GM19035 (cell line): ENCODE data around the gene AACS.
A peak's percentile ranks its signal among the peaks of the same experiment; 100 is the strongest.

Experiments
- ATAC-seq: cut with Tn5 transposase; IDR thresholded peaks from one replicate; pipeline ENCODE4 v1.9.1; 2021; ENCODE audit not compliant: unreplicated experiment

Gene AACS

DNA sequence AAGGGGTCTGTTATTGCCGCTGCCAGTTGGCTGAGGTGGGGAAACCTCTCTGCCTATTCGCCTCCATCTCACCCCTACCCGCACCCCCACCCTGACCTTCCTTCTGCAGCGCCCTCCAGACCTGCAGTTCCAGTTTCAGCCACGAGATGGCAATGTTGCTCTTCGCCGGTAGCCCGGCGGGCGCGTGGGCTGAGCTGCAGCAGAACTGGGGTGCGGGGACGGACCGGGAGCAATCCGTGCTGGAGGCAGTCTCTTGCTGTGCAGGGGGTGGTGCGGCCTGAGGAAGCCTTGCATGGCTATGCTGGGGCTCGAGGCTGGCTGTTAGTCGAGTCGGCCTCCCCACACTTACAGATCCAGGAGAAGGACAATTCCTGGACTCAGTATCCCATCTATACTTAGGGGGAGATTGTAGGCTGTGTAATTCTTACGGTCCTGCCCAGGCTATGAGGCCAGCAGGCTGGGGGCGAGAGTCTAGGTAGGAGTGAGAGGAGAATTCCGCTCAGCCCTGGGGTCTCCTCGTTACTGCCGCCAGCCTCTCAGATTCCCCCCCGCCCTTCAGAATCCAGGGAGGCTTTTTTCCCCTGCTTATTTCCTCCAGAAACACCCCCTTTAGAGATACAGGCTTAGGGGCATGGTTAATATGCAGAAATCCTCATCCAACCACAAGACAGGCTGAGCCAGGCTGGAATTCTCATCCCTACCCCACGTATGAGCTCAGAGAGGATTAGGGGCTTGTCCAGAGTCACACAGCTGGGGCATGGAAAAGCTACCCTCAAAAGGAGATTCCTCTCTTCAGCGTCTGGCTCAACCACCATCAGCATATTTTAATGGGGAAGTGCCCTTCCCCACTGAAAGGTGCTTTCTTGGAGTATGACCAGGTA is 118.2 kb downstream of the AACS start:
- ATAC-seq, result peak; percentile 69

DNA sequence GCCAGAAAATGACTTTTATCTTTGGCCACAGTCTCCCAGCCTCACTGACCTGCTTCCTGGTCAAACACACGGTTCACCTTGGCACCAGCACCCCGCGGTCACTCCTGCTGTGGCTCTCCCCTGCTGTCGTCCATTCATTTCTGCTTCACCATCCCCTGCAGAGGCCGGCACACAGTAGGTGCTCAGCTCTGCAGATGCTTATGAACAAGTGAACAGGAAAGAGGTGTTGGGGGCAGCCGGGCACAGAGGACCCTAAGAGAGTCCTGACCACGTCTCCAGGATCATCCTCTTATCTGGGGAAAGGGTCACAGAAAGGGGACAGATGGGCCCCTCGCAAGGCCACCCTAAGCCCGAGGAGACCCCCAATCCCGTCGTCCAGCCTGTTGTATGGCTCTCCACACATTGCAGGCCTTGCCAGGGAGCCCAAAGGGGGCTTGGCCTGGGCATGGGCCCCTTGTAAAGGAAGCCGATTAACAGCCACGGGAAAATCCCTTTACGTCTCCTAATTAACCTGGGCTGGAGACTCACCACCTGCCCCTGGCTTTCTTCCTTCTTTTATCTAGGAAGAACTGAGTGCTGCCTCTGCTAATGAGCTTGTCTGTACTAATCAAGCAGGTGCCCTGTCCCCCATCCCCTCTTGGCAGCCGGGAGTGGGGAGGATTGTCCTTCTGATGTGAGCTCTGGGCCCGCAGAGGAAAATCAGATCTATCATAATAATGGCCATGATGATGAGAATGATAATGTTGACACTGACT is 119.2 kb downstream of the AACS start:
- ATAC-seq, result no peak

DNA sequence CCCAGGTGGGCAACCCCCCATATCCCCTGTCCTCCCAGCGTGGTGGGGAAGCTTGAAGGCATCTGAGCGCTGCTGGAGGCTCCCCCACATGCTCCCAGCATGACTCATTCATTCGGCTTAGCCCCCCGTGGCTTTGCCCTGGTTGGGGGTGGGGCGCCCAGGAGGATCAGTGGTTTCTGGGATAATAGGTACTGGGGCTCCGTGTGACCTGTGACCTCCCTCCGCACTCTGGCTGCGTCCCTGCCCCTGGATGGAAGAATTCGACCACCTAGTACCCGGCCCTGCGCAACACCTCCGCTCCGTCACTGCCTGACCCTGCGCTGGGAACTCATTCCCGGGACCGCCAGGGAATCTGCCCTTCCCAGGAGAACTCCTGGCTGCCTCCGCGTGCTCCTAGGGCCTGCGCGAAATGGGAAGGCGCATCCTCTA is 120.1 kb downstream of the AACS start:
- ATAC-seq, result no peak

DNA sequence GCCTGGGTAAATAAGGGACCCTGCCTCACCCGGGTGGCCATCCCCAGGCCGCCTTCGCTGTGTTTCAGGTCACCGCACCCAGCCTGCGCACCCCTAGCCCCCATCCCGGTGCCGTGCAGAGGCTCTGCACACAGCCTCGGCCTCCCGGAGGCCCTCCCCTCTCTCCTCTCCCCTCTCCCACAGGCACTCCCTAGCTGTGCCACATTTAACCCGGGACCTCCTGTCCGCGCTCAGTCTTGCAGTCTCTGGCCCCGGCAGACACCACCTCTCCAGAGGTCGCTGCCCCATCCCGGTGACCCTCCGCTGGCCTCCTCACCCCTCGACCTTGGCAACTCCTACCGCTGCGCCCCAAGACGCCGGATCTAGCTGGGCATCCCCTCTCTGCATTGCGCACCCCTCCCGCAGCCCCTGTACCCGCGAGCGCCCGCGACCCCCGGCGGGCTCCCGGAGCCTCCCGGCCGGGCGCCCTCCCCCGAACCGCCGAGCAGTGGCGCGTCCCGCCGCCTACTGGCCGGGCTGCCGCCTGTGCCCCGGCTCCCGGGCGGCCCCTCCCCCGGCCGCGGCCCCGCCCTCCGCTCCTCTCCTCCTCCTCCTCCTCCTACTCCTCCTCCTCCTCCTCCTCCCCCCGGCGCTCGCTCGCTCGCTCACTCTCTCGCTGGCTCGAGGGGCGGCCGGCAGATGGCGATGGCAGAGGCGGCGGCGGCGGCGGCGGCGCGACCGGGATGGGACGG is 120.7 kb downstream of the AACS start, which contains the start of gene TMEM132B:
TSS of gene TMEM132B (plus strand) at position 647 of the 731 bp plus-strand sequence.
- ATAC-seq, result peak; percentile 54

DNA sequence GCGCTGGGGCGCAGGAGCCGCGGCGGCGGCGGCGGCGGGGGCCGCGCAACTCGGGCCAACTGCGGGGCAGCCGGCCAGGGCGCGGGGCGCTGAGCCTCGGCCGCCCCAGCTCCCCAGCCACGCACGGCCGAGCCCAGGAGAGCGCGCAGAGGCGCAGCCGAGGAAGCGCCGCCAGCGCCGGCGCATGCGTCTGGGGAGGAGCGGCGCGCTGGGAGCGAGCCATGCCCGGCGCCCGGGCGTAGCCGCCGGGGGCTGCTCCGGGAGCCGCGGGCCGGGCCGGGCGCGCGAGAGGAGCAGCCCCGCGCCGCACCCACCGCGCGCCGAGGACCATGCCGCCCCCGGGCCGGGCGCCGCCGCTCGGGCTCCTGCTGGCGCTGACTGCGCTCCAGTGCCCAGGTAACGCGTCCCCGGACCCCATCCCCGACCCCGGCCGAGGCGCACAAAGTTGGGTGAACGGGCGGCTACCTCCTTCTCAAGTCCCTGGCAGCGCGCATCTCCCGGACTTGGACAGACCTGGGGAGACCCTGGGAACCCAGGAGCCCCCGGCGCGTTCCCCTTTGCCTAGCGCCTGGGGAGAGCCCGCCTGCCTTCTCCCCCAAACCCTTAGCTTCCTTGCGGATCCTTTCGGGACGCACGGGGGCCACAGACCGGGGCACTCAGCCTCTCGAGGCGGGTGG is 121.4 kb downstream of the AACS start:
- peak; percentile 23 for ATAC-seq

DNA sequence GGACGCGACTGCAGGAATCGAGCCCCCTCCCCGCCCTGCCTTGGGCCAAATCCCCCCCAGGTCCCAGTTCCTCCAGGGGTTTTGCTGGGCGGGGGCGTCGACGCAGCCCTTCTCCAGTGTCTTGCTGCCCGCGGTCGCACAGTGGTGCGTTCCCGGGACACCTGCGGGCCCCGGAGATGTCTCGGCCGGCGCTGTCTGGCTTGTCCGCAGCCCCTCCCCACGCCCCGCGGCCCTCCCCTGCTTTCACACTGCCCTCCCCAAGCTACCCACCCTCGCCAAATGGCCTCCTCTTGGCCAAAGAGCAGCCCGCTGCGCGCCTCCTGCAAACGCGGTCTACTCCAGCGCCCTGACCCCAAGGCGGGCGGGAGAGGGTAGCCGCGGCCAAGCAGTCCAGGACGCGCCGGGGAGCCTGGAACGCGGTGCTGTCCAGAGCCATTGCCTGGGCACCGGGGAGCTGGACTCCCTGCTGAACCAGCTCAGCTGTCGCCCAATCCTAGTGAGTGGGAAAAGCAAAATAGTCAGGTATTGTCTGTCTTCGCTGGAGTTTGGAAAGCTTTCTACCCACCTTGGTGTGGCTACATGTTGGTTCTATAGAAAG is 122.0 kb downstream of the AACS start:
- ATAC-seq, result no peak

DNA sequence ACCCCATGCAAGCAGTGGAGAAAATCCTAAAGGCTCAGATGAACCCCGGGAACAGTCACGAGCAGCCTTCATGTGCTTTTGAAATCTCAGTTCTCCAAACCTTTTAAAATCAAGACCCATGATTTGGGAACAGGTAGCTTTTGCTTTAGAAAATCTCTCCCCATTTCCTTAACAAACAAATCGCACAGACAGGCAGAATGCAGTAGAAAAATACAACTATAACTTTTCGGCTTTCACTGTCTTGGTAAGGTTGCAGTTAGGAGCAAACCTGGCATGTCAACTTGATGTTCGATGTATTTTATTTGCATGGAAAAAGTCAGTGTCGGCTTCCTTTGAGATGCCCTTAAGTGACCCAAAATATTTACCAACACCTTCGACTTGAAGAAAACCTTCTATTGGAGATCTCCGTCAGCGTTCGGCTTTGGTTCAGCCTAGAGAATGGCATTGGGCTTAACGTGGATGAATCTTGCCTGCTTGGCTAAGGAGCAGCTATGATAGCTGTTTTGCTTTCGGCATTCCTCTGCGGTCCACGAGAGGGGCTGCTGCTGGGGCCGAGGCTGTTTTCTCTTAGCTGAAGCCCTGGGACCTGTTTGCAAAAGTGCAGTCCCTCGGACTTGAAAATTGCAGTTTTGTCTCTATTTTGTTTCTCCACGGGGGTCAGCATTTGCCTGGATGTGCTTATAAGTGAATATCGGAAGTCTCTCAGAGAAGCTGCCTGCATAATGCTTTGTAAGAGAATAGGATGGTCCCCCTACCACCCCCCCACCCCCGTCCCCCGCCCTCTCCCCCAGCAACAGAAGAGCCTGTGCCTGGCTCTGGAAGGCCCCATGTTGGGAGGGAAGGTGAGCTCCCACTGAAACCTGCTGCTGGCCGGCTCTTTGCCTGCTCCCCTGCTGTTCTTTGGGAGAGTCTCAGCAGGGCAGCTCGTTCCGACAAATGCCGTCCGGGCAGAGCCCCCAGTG is 122.8 kb downstream of the AACS start:
- no peak for ATAC-seq

DNA sequence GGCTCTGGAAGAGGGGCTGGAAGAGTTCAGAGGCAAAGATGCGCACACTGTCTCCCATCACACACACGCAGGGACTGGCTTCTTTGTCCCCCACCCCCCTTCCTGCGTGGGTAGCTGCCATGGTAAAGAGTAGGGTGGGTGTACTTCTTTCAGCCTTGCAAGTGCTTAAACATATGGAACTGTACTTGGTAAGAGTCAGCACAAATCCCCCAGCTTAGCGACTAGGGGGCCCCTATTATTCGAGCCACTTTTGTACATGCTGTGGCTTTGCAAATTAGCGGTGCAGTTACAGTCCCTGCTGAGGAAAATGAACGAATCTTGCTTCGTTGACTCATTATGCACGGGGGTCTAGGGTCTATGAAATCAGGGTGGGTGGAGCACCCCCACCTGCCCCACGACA is 123.8 kb downstream of the AACS start:
- ATAC-seq, result no peak

DNA sequence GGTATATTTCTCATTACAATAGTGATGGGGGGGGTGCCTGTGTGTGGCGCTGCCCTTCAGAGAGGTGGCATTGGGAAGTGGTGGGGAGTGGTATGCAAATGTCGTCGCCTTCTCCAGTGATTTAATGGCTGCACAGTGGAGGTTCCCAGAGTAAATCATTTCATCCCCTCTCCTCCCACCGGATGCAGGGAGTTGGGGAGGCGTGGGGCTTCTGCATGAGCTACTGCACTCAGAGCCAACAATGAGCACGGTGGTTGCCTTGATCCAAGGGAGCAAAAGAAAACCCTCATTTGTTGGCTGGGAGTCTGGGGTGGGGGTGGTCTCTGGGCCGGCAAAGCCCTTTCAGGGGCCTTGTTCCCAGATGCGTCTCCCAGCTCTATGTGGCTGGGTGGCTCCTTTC is 124.3 kb downstream of the AACS start:
- ATAC-seq, result no peak

DNA sequence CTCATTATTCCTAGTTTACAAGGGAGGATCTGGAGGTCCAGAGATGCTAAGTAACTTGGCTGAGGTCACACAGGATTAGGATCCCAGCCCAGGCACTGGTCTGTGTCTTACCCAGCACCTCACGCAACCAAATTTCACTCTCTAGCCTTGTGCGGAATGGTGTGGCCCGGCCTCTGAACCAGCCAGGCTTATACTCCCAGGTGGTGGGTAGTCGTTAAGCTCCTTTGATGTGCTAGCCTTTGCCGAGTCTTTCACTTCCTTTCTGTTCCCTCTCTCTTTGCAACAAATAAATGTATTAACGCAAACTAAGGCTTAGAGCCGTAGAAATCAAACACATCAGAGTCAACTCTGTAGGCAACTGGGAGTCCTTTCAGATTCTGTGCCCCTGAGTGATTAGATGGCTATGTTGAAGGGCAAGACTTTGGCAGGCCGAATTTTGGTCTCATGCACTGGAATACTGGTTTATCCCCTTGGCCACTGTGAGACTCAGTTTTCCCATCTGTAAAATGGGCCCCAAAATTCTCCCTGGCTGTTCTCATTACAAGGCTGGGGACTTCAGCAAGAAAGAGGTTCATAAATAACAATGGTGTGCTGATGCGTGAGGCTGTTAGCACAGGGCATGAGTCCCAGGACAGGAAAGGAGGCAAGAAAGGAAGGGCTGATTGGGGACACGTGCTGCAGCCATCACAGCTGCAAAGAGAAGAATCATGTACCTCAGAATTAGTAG is 126.3 kb downstream of the AACS start:
- ATAC-seq, result no peak

DNA sequence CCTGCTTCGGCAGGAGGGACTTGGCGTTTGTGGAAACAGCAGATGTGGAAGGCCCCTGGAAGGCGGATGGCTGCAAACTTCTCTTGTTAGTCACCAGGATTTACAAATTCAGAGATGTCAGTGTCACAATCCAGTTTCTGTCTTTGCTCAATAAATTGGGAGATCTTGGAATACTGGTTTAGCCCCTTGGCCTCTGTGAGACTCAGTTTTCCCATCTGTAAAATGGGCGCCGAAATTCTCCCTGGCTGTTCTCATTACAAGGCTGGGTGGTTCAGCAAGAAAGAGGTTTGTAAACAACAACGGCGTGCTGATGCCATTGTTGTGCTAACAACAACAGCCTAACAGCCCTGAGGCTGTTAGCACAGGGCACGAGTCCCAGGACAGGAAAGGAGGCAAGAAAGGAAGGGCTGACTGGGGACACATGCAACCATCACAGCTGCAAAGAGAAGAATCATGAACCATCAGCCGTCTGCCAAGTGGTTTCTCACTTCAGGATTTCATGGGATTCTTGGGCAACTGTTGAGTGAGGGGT is 127.5 kb downstream of the AACS start:
- no peak for ATAC-seq
